Ishikawa (cell line): ENCODE data around the gene RASAL2.

Experiments
- CEBPB ChIP-seq: IDR thresholded peaks from 2 replicates; pipeline ENCODE4 v1.6.1; 2012
- EGR1 ChIP-seq: IDR thresholded peaks from 2 replicates; pipeline ENCODE4 v1.6.1; 2012
- MAX ChIP-seq: IDR thresholded peaks from 2 replicates; pipeline ENCODE4 v1.6.1; 2012
- REST ChIP-seq: IDR thresholded peaks from 2 replicates; pipeline ENCODE4 v1.6.1; 2012; ENCODE audit warnings: low read depth, mild to moderate bottlenecking
- TAF1 ChIP-seq: IDR thresholded peaks from 2 replicates; pipeline ENCODE4 v1.6.1; 2012; ENCODE audit warnings: low read depth, mild to moderate bottlenecking
- TEAD4 ChIP-seq: IDR thresholded peaks from 2 replicates; pipeline ENCODE4 v1.6.1; 2012
- YY1 ChIP-seq: IDR thresholded peaks from 2 replicates; pipeline ENCODE4 v1.6.1; 2012; ENCODE audit warnings: low read depth

- TF ChIP-seq TAF1 (no peak), EGR1 (no peak), YY1 (no peak), TEAD4 (no peak), MAX (no peak), CEBPB (no peak), REST (no peak)
Observed at GRCh38 chr1:178075333-178075732, 18.6 kb upstream of the RASAL2 start.
